Esophagus muscularis mucosa (tissue), 4 donors: ENCODE data around the gene UBE2L3. TPM values are rescaled to one million over a fixed set of nuclear protein-coding genes. Genes with fewer than 3 reads are reported as not detected.
"Not testable (repeated sequence)": the region's sequence is repeated elsewhere in the genome, so short reads cannot be mapped to it uniquely, and the experiment has no call there.

ENCODE experiments used
- DNase-seq: peaks from one replicate; pipeline ENCODE4 v3.0.0-alpha.2; 2017; ENCODE audit errors: extremely low spot score
- H3K27ac ChIP-seq, 4 donors: fragments of 200-600 bp; sonication (generic); replicated peaks in 1 of 4; 1 replicate in 3 of 4; 2 replicates in 1 of 4; pipeline ENCODE4 v1.5.1; 2016 to 2019; ENCODE audit warnings: mild to moderate bottlenecking in 1 of 4
- H3K27me3 ChIP-seq, 4 donors: fragments of 200-600 bp; sonication (generic); one replicate each; pipeline versions ENCODE4 v1.5.1 to v1.6.0; 2016 to 2019
- H3K36me3 ChIP-seq, 4 donors: fragments of 200-600 bp; sonication (generic); one replicate each; pipeline ENCODE4 v1.5.1; 2016 to 2019
- H3K4me1 ChIP-seq, 4 donors: fragments of 200-600 bp; sonication (generic); one replicate each; pipeline ENCODE4 v1.5.1; 2016 to 2019
- H3K4me3 ChIP-seq, 4 donors: fragments of 200-600 bp; sonication (generic); 1 replicate in 2 of 4; 2 replicates in 2 of 4; pipeline ENCODE4 v1.5.1; 2016 to 2019; ENCODE audit warnings: mild to moderate bottlenecking in 4 of 4, moderate library complexity in 1 of 4
- H3K9me3 ChIP-seq, 4 donors: fragments of 200-600 bp; sonication (generic); 1 replicate in 3 of 4; 2 replicates in 1 of 4; pipeline ENCODE4 v1.5.1; 2016 to 2019
- CTCF ChIP-seq, 3 experiments: fragments of 200-600 bp in 2 of 3; fragments of 450-650 bp in 1 of 3; sonication (generic) in 2 of 3; IDR thresholded peaks; one replicate each; pipeline ENCODE4 v1.5.1; 2017 to 2019; ENCODE audit warnings: antibody characterized with exemption in 3 of 3, mild to moderate bottlenecking in 2 of 3, moderate library complexity in 1 of 3
- EP300 ChIP-seq: sonication (generic); formaldehyde crosslinking; IDR thresholded peaks from one replicate; pipeline ENCODE4 v1.6.1; 2017; ENCODE audit warnings: antibody characterized with exemption
- POLR2A ChIP-seq: fragments of 450-650 bp; IDR thresholded peaks from one replicate; pipeline ENCODE4 v1.6.1; 2017; ENCODE audit warnings: antibody characterized with exemption, moderate library complexity, mild to moderate bottlenecking, low read depth
- POLR2AphosphoS5 ChIP-seq, 2 donors: sonication (generic); formaldehyde crosslinking; IDR thresholded peaks; one replicate each; pipeline ENCODE4 v1.6.1; 2017; ENCODE audit warnings: antibody characterized with exemption in 2 of 2
- WGBS: methylation state at CpG from one replicate; pipeline ENCODE4 v1.1.5; 2018; 5-methylcytosine and 5-hydroxymethylcytosine counted together
- intact Hi-C: fragments of 100-400 bp; cut with DNase I; formaldehyde crosslinking; loops from one replicate; pipeline ENCODE4 v1.15.1; 2023
- total RNA-seq, 4 donors: library from RNA; depleted of rRNA; stranded (reverse); fragments of >200 nt; gene quantifications; one replicate each; pipeline versions ENCODE4 v1.1.0 to v1.2.1, GENCODE V29; 2016

Gene UBE2L3
- total RNA-seq, 4 donors from 2014 or later, result 47.3 to 84.7 (median 65.2) TPM

DNA sequence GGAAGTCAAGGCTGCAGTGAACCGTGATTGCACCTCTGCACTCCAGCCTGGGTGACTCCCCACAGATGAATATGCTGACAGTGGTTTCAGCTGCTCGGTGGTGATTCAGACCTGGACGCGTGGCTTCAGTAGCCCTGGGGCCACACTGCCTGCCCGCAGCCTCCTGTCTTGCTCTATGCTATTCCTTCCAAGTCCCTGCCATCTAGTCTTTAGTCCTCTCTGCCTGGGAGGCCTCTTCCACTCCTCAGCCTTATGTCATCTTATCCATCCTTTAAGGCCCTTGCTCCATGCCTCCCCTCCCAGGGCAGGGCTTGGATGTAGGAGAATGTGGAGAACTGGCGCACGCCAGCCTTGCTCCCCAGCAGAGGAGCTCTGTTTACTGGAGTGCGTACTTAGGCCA lies 39.3 kb downstream of the UBE2L3 start:
- no peak for TF ChIP-seq CTCF (IDR thresholded peaks at IDR 0.05)
- Histone ChIP-seq H3K27ac (no peak overlapping the region), H3K4me3 (no peak overlapping the region), H3K36me3 (peaks cover 10 to 20% (median 15%) of the 10 kb centered on the region in 4 donors), H3K9me3 (no peaks in the 10 kb centered on the region), H3K27me3 (no peaks in the 10 kb centered on the region), H3K4me1 (peaks cover 15 to 38% (median 17%) of the 10 kb centered on the region in 4 donors)
- intact Hi-C loops, result no loop called here
- 96% methylated on average over 7 of the region's 8 CpGs for WGBS
- DNase-seq, result no peak

DNA sequence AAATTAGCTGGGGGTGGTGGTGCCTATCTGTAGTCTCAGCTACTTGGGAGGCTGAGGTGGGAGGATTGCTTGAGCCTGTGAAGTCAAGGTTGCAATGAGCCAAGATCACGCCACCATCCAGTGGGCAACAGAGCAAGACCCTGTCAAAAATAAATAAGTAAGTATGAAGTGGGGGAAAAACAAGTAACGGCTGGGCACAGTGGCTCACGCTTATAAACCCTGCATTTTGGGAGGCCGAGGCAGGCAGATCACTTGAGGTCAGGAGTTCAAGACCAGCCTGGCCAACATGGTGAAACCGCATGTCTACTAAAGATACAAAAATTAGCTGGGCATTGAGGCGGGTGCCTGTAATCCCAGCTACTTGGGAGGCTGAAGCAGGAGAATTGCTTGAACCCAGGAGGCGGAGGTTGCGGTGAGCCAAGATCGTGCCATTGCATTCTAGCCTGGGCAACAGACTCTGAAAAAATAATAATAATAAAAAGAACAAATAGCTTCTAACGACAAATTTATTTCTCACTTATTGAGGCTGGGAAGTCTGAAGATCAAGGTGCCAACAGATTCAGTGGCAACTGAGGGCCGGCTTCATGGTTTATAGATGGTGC lies 42.1 kb downstream of the UBE2L3 start:
- 96% methylated on average over 11 of the region's 11 CpGs for WGBS

DNA sequence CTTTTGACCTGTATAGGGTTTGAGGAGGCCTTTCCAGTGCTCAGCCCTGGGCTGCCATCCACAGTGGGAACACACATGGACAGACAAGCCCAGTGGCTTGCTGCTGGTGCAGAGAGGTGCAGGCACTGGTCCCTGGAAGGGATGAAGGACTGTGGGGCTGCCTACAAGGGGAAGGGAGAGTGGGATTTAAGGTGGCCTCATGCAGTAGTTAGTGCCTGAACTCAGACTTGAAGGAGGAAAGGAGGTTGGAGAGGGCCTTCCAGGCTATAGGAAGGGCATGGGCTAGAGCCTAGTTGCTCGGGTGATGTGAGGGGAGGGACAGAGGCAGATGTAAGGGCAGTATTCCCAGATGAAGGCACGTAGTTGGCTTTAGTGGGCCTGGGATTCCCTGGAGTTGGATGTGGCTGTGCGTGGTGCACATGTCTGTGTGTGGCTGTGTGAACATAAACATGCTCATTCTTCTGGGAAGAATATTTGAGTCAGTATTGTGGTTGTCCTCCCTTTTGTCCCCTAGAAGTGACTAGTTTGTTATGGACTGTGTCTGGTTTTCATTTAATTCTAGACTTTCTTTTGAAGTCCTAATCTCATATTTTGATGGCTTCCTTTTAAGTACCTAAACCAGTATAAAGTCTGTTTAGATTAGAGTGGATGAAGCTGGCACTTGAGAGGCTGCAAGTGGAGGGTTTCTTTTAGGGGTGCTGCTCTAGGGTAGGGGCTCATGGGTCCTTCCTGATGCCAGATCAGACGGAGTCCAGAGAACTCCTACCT lies 43.9 kb downstream of the UBE2L3 start:
- 70% methylated on average over 4 of the region's 4 CpGs for WGBS
- DNase-seq, result no peak
- Histone ChIP-seq H3K4me1 (peaks cover 12 to 21% (median 12%) of the 10 kb centered on the region in 4 donors), H3K27me3 (no peaks in the 10 kb centered on the region), H3K4me3 (no peak overlapping the region), H3K9me3 (no peaks in the 10 kb centered on the region), H3K36me3 (peaks cover 16 to 58% (median 42%) of the 10 kb centered on the region in 4 donors), H3K27ac (no peak overlapping the region)
- TF ChIP-seq CTCF (IDR thresholded peaks at IDR 0.05), result no peak
- TF ChIP-seq POLR2A, result no peak
- TF ChIP-seq POLR2AphosphoS5 (IDR thresholded peaks at IDR 0.05), result no peak
- no peak for TF ChIP-seq EP300
- intact Hi-C loops, result no loop called here

More for the DNA sequence above, 42.1 kb downstream of the UBE2L3 start:
- intact Hi-C loops, H3K4me3 ChIP-seq, H3K9me3 ChIP-seq, H3K27me3 ChIP-seq, DNase-seq, H3K27ac ChIP-seq: not testable (repeated sequence)
- peaks cover 15 to 36% (median 17%) of the 10 kb centered on the region in 4 donors for H3K4me1 ChIP-seq
- peaks cover 16 to 48% (median 39%) of the 10 kb centered on the region in 4 donors for H3K36me3 ChIP-seq

DNA sequence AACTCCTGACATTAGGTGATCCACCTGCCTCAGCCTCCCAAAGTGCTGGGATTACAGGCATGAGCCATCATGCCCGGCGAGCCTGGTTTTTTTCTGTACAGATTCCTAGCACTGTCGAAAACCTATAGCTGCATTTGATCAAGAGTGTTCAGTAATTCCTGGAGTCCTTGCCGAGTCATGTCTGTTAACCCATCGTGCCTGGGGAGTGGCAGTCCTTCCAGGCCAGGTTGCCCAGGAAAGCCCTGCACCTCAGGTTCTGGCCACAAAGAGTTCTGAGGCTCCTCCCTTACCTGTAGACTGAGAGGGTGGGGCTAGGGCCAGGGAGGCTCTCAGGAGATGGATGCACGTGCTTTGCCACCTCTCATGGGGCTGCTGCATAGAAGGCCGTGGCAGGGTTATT lies 45.3 kb downstream of the UBE2L3 start:
- no peak overlapping the region for H3K4me3 ChIP-seq
- peaks cover 0 to 6% (median 0%) of the 10 kb centered on the region in 4 donors for H3K4me1 ChIP-seq
- DNase-seq, result no peak
- intact Hi-C loops, result no loop called here
- TF ChIP-seq POLR2AphosphoS5 (IDR thresholded peaks at IDR 0.05) (no peak), EP300 (no peak), CTCF (IDR thresholded peaks at IDR 0.05) (no peak), POLR2A (no peak)
- H3K27ac ChIP-seq, result no peak overlapping the region
- no peaks in the 10 kb centered on the region for H3K27me3 ChIP-seq
- 88% methylated on average over 7 of the region's 7 CpGs for WGBS
- H3K9me3 ChIP-seq, result no peaks in the 10 kb centered on the region
- peaks cover 16 to 58% (median 42%) of the 10 kb centered on the region in 4 donors for H3K36me3 ChIP-seq

- Histone ChIP-seq H3K27ac (no peak overlapping the region), H3K9me3 (no peaks in the 10 kb centered on the region), H3K36me3 (peaks cover 16 to 65% (median 42%) of the 10 kb centered on the region in 4 donors), H3K27me3 (no peaks in the 10 kb centered on the region), H3K4me1 (no peaks in the 10 kb centered on the region), H3K4me3 (no peak overlapping the region)
- intact Hi-C loops, result no loop called here
- WGBS, result 77% methylated on average over 4 of the region's 4 CpGs
- TF ChIP-seq POLR2A, result no peak
- DNase-seq, result no peak
Observed at GRCh38 chr22:21613553-21614233, 46.2 kb downstream of the UBE2L3 start.
